HG03135 (cell line): ENCODE results near the gene SPRR4.

ENCODE experiments used
- ATAC-seq: cut with Tn5 transposase; IDR thresholded peaks from one replicate; pipeline ENCODE4 v1.9.1; 2021; ENCODE audit warnings: mild to moderate bottlenecking, moderate library complexity; ENCODE audit not compliant: unreplicated experiment

Gene SPRR4, protein sequence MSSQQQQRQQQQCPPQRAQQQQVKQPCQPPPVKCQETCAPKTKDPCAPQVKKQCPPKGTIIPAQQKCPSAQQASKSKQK

GRCh38 chr1:152970495-152970894, at the start of gene SPRR4:
Gene SPRR4, plus strand, starts transcription at chr1:152970648. Its CDS starts 1,243 bp downstream, at chr1:152971891.
- no peak for ATAC-seq

- no peak for ATAC-seq
Measured at GRCh38 chr1:152924191-152924590, 46.3 kb upstream of the SPRR4 start.

GRCh38 chr1:152926091-152926490, 44.4 kb upstream of the SPRR4 start:
- ATAC-seq: no peak

- ATAC-seq: no peak
Measured at GRCh38 chr1:152928671-152929070, 41.8 kb upstream of the SPRR4 start.

- no peak for ATAC-seq
Measured at GRCh38 chr1:152932170-152932811, 38.2 kb upstream of the SPRR4 start.

- ATAC-seq: no peak
Measured at GRCh38 chr1:152933196-152933595, 37.3 kb upstream of the SPRR4 start.

DNA sequence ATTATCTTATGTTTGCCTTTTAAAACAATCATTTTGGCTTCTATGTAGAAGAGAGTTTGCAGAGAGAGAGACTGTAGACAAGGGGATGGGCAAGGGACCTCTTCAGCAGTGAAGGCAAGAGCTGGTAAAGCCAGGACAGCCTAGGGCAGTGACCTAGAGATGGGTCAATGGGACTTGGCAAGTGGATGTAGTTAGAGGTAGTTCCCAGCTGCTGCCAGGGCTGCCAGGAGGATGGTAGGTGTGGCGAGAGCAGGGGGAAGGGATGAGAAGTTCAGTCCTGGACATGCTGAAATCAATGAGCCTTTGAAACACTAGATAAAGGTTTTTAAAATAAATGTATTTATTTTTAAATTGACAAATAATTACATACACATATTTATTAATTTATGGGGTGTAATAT, 29.8 kb upstream of the SPRR4 start:
- no peak for ATAC-seq

DNA sequence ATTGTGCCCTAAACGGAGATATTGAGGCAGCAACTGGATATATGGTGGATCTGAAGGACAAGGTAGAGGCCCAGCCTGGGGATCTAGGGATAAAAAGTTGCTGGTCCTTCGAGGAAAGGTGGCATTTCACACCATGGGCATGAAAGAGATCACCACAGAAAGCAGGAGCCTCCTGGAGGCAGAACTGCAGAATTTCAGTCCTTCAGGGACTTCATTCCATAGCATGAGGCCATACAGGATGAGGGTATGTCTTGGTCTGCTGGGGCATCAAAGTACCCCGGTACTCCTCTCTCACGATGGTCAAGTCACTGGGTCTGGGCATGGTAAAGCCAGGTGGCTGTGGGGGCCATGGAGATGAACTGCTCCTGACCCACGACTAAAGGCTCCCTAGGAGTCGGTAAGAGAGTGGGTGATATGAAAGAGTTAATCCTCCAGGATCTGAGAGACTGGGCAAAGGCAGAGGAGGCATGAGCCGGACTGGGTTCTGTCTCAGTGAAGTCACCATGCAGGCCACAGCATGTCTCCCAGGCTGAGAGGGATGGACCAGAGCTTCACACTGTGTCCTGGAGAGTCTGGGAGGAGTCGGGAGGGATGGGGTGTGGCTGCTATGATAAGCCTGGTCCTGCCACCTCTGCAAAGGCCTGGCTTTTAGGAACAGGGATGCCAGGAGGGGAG, 29.3 kb upstream of the SPRR4 start:
- no peak for ATAC-seq

- no peak for ATAC-seq
Measured at GRCh38 chr1:152942161-152942560, 28.3 kb upstream of the SPRR4 start.

DNA sequence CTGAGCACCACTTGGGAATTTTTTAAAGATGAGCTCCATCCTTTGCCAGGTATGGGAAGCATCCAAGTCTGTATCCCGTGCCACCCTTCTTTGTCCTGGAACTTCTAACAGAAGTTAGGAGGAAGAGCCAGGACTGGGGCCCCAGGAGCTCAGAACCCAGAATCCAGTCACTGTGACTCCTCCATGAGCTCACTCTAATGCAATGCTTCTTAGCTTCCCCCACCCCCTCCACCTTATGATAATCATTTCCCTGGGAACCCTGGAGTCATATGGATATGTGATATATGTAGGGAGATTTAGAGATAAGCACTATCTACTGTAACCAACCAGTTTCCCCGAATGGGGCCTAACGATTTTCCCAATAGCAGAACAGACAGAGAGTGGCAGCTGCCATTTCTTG, 24.2 kb upstream of the SPRR4 start:
- ATAC-seq: no peak

DNA sequence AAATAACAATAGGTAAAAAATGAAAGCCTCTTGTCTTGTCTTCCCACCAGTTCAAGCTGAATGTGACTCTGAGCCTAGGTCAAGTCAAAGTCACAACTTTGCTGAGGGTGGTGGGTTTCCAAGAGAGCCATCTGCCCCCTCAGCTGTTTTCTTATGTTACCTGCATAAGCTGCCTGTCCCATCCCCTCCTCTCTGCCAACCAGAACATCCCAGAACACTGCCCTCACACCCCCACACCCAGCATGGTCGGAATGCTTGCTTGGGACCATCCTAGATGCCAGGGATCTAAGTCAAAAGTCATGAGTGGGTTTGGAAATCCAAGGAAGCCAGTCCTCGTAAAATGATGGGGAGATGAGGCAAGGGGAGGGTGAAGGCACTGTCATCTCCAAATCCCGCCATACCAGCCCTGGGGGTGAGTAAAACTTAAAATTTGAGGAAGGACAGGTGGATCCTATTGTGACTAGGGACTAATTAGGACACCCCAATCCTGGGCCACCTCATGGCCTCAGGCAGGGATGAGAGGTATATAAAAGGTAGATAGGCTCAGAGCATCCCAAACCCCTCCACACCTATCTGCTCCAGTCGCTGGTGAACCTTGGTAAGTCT, 23.7 kb upstream of the SPRR4 start, which contains the start of gene SPRR5:
Gene SPRR5, plus strand, starts transcription at position 556 of the 606 bp plus-strand sequence. CDS start 1,349 bp downstream, outside the sequence.
- no peak for ATAC-seq

DNA sequence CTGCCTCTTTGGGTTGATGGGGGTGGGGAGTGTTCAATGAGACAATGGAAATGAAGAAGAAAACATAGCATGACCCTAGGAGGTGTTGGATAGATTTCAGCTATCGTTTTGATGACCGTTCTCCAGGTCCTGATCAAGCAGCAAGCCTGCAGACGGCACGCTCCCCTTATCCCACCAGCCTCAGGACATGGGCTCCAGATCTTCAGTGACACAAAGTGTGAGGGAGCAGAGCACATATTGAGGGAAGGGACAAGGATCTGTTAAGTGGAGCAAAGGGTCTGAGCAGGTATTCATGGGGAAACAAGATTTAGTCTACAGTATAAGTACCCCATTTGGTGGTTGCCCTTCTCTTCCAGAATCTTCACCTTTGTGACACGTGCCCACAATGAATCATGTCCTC, 18.7 kb upstream of the SPRR4 start:
- no peak for ATAC-seq

- ATAC-seq: no peak
Measured at GRCh38 chr1:152953761-152954160, 16.7 kb upstream of the SPRR4 start.

DNA sequence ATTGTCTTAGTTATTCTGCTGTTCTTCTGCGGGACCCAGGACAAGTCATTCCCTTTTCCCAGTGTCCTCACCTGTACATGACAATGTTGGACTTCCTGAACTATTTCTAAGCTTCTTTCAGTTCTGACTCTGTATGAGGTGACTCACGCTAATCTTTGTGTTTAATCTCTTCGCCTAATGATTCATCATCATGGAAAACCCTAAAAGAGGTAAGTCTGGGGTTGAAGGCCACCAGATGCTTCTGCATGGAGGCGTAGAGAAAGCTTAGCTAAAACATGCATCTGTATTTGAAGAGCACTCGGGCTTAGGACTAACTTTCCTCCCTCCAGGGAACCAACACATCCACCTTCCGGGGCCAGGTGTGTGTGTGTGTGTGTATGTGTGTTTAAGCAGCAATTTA, 16.0 kb upstream of the SPRR4 start:
- ATAC-seq: no peak

GRCh38 chr1:152957561-152957960, 12.9 kb upstream of the SPRR4 start:
- no peak for ATAC-seq

DNA sequence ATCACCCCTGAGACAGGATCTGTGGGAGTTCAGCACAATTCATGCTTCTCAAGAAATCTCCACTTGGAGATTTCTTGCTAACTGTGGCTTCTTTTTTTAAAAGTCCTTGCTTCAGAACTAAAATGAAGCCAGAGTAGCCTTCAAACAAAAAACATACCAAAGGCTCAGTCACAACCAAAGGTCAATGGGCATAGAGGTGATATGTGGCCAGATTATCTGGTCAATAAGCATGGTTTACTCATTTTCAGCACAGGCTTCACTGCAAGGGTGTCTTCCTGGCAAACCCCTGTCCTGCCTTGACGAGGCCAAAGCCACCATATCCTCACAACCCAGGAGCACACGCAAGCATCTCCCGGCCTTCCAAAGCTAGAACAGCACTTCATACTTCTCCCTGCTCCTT, 11.2 kb upstream of the SPRR4 start:
- no peak for ATAC-seq

- ATAC-seq: no peak
Measured at GRCh38 chr1:152959801-152960451, 10.5 kb upstream of the SPRR4 start.

GRCh38 chr1:152960452-152961044, 9.9 kb upstream of the SPRR4 start:
- ATAC-seq: no peak

DNA sequence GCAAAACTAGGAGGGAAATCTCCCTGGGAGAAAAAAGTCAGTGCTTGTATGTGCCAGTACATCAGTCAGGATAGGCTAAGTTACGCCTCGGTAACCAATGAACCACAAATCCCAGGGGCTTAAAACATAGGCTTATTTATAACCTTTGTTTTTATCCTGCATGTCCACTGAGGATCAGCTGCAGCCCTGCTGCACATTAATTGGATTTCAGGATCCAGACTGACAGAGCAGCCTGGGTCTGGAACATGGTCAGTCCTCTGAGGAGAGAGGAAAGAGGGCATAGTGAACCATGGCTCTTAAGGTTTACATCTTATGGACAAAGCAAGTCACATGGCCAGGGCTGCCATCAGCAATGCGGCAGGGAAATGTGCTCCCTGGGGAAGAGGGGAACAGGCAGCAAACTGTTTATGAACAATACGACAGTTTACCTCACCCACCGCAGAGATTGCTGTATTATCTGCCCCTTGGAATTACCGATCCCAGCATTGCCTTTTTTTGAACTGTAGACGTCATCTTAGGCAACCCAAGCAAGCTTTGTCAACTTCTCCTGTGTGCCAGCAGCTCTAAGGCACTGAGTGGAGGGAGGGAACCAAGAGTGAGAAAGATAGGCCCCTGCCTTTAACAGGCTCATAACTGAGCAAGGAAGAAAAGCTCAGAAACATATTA, 9.1 kb upstream of the SPRR4 start:
- no peak for ATAC-seq

GRCh38 chr1:152962876-152963415, 7.5 kb upstream of the SPRR4 start:
- no peak for ATAC-seq
